H1 (cell line): ENCODE results near the gene SNX13. TPM values are rescaled to one million over a fixed set of nuclear protein-coding genes. Genes with fewer than 3 reads are reported as not detected.

Experiments used
- CTCF ChIA-PET: fragments of 300-600 bp; sonication (Branson Sonifier 250); formaldehyde crosslinking; loops from one replicate; lab custom pipeline; 2021; ENCODE audit not compliant: partially characterized antibody; lab: Charles Lee
- POLR2A ChIA-PET: fragments of 300-600 bp; sonication (Branson Sonifier 250); formaldehyde crosslinking; loops from one replicate; lab custom pipeline; 2021; ENCODE audit warnings: inconsistent platforms; ENCODE audit not compliant: partially characterized antibody; lab: Charles Lee
- DNase-seq, 2 experiments: peaks; one replicate each; pipeline versions ENCODE4 v3.0.0 to v3.0.0-alpha.2; 2010 to 2022; ENCODE audit warnings: low spot score in 2 of 2, low read depth in 1 of 2, mixed read lengths in 1 of 2
- FAIRE-seq: peaks from 2 replicates; lab custom pipeline; 2011; peaks lifted over from hg19 to GRCh38; lab: Jason Lieb, UNC
- H2AFZ ChIP-seq: 2 replicates; pipeline ENCODE4 v1.8.1; 2012; ENCODE audit warnings: low read length, inconsistent platforms
- H2AK5ac ChIP-seq: 2 replicates; pipeline ENCODE4 v1.6.1; 2013; ENCODE audit warnings: low read depth, low read length
- H2BK120ac ChIP-seq: replicated peaks from 2 replicates; pipeline ENCODE3; 2013; ENCODE audit warnings: low read depth, low read length, inconsistent platforms
- H2BK12ac ChIP-seq: 2 replicates; pipeline ENCODE4 v1.6.1; 2013; ENCODE audit warnings: low read depth, low read length
- H2BK15ac ChIP-seq: 2 replicates; pipeline ENCODE4 v1.6.1; 2013; ENCODE audit warnings: low read length
- H2BK20ac ChIP-seq: 2 replicates; pipeline ENCODE4 v1.6.1; 2013; ENCODE audit warnings: low read length
- H2BK5ac ChIP-seq: 2 replicates; pipeline ENCODE4 v1.6.1; 2013; ENCODE audit warnings: low read depth, low read length
- H3K14ac ChIP-seq: 2 replicates; pipeline ENCODE4 v1.6.1; 2013; ENCODE audit warnings: inconsistent platforms; ENCODE audit not compliant: insufficient read length
- H3K18ac ChIP-seq: 2 replicates; pipeline ENCODE4 v1.6.1; 2013; ENCODE audit warnings: low read length; ENCODE audit errors: extremely low read depth
- H3K23ac ChIP-seq: 2 replicates; pipeline ENCODE4 v1.6.1; 2013; ENCODE audit warnings: inconsistent platforms; ENCODE audit not compliant: insufficient read length
- H3K23me2 ChIP-seq: 2 replicates; pipeline ENCODE4 v1.6.1; 2013; ENCODE audit warnings: low read depth, low read length
- H3K27ac ChIP-seq: 2 replicates; pipeline ENCODE4 v1.6.1; 2011; ENCODE audit warnings: low read depth, low read length, inconsistent platforms
- H3K27me3 ChIP-seq, 4 experiments: replicated peaks in 1 of 4; 1 replicate in 1 of 4; 2 replicates in 3 of 4; pipeline versions ENCODE4 v1.6.1 to v1.8.1; 2011 to 2013; ENCODE audit warnings: low read length in 3 of 4, mild to moderate bottlenecking in 3 of 4, inconsistent platforms in 2 of 4, mixed read lengths in 2 of 4, moderate library complexity in 1 of 4; ENCODE audit not compliant: control insufficient read depth in 3 of 4, insufficient read depth in 3 of 4; ENCODE audit errors: extremely low read depth in 1 of 4
- H3K36me3 ChIP-seq, 4 experiments: 2 replicates each; pipeline versions ENCODE4 v1.6.1 to v1.8.1; 2011 to 2013; ENCODE audit warnings: mild to moderate bottlenecking in 4 of 4, low read length in 3 of 4, moderate library complexity in 2 of 4, control low read depth in 1 of 4, inconsistent platforms in 1 of 4; ENCODE audit not compliant: insufficient read depth in 4 of 4, control insufficient read depth in 2 of 4
- H3K4ac ChIP-seq: replicated peaks from 2 replicates; pipeline ENCODE3; 2013; ENCODE audit warnings: low read length, low read depth, mixed read lengths, inconsistent platforms; ENCODE audit not compliant: insufficient read length
- H3K4me1 ChIP-seq, 4 experiments: replicated peaks in 1 of 4; 1 replicate in 1 of 4; 2 replicates in 3 of 4; pipeline versions ENCODE4 v1.6.1 to v1.8.1; 2011 to 2013; ENCODE audit warnings: low read length in 3 of 4, inconsistent platforms in 2 of 4, mixed read lengths in 1 of 4; ENCODE audit not compliant: insufficient read depth in 4 of 4, control insufficient read depth in 3 of 4
- H3K4me2 ChIP-seq, 2 experiments: 2 replicates each; pipeline versions ENCODE4 v1.6.1 to v1.8.1; 2011 to 2013; ENCODE audit warnings: low read depth in 2 of 2, low read length in 2 of 2, control low read depth in 1 of 2, inconsistent platforms in 1 of 2, mild to moderate bottlenecking in 1 of 2; ENCODE audit not compliant: insufficient read depth in 1 of 2
- H3K4me3 ChIP-seq, 4 experiments: fragments of 200-600, 300-600 bp in 1 of 4; sonication (generic), shearing (Covaris generic), sonication (Bioruptor Twin) in 1 of 4; 2 replicates each; pipeline versions ENCODE4 v1.5.1 to v1.8.1; 2011 to 2016; ENCODE audit warnings: low read length in 4 of 4, low read depth in 3 of 4, control low read depth in 2 of 4, inconsistent platforms in 2 of 4, mild to moderate bottlenecking in 2 of 4, mixed read lengths in 1 of 4, moderate library complexity in 1 of 4; ENCODE audit not compliant: insufficient read depth in 2 of 4; ENCODE audit errors: extremely low read depth in 1 of 4
- H3K56ac ChIP-seq: replicated peaks from 2 replicates; pipeline ENCODE3; 2013; ENCODE audit warnings: low read depth, mild to moderate bottlenecking, mixed read lengths, low read length, inconsistent platforms; ENCODE audit not compliant: insufficient read length
- H3K79me1 ChIP-seq: 2 replicates; pipeline ENCODE4 v1.6.1; 2013; ENCODE audit warnings: low read depth, low read length, control low read depth
- H3K79me2 ChIP-seq, 2 experiments: 2 replicates each; pipeline versions ENCODE4 v1.6.1 to v1.8.1; 2012 to 2013; ENCODE audit warnings: low read length in 2 of 2, mild to moderate bottlenecking in 2 of 2, inconsistent platforms in 1 of 2; ENCODE audit not compliant: insufficient read depth in 2 of 2, control insufficient read depth in 1 of 2
- H3K9ac ChIP-seq, 4 experiments: replicated peaks in 1 of 4; 1 replicate in 1 of 4; 2 replicates in 3 of 4; pipeline versions ENCODE4 v1.6.1 to v1.8.1; 2011 to 2013; ENCODE audit warnings: low read depth in 3 of 4, low read length in 3 of 4, control low read depth in 2 of 4, mild to moderate bottlenecking in 2 of 4, moderate library complexity in 2 of 4, inconsistent platforms in 1 of 4; ENCODE audit errors: extremely low read depth in 1 of 4
- H3K9me3 ChIP-seq, 2 experiments: 2 replicates each; pipeline versions ENCODE4 v1.6.1 to v1.8.1; 2012 to 2013; ENCODE audit warnings: mild to moderate bottlenecking in 2 of 2, moderate library complexity in 2 of 2, control low read depth in 1 of 2, inconsistent platforms in 1 of 2, low read depth in 1 of 2, low read length in 1 of 2, mixed read lengths in 1 of 2; ENCODE audit not compliant: insufficient read depth in 2 of 2
- H4K20me1 ChIP-seq, 2 experiments: replicated peaks in 1 of 2; 2 replicates each; pipeline versions ENCODE3 to v1.8.1; 2011 to 2013; ENCODE audit warnings: inconsistent platforms in 2 of 2, low read length in 2 of 2, mild to moderate bottlenecking in 1 of 2; ENCODE audit not compliant: insufficient read depth in 2 of 2, control insufficient read depth in 1 of 2
- H4K5ac ChIP-seq: 2 replicates; pipeline ENCODE4 v1.6.1; 2013; ENCODE audit warnings: low read length, low read depth, mixed read lengths, inconsistent platforms; ENCODE audit not compliant: insufficient read length
- H4K8ac ChIP-seq: 2 replicates; pipeline ENCODE4 v1.8.0; 2013; ENCODE audit warnings: mild to moderate bottlenecking, moderate library complexity, low read length, inconsistent platforms; ENCODE audit not compliant: insufficient read depth; ENCODE audit errors: extremely low read depth
- H4K91ac ChIP-seq: replicated peaks from 2 replicates; pipeline ENCODE3; 2013; ENCODE audit warnings: low read length, mixed read lengths, inconsistent platforms; ENCODE audit not compliant: insufficient read length
- ASH2L ChIP-seq: fragments of 200-600, 300-600 bp; sonication (generic); IDR thresholded peaks from one replicate; pipeline ENCODE4 v1.7.1; 2017; ENCODE audit warnings: low read length
- BRCA1 ChIP-seq: IDR thresholded peaks from 2 replicates; pipeline ENCODE4 v1.6.1; 2012; ENCODE audit warnings: low read depth, low read length, improper control_type of control experiment
- CBX8 ChIP-seq: fragments of 300-800, 300-1000 bp; sonication (generic); IDR thresholded peaks from 2 replicates; pipeline ENCODE4 v1.7.1; 2016; ENCODE audit warnings: low read depth, low read length, borderline replicate concordance
- CTBP2 ChIP-seq: IDR thresholded peaks from 2 replicates; pipeline ENCODE4 v1.7.0; 2011; ENCODE audit warnings: borderline replicate concordance, mild to moderate bottlenecking, moderate library complexity, mixed read lengths, low read length; ENCODE audit not compliant: insufficient read depth, insufficient read length
- EGR1 ChIP-seq: IDR thresholded peaks from 2 replicates; pipeline ENCODE4 v1.6.1; 2011; ENCODE audit warnings: low read depth, low read length, borderline replicate concordance
- KDM5A ChIP-seq: fragments of 200-600 bp; IDR thresholded peaks from 2 replicates; pipeline ENCODE4 v1.7.1; 2012; ENCODE audit warnings: mild to moderate bottlenecking, low read length, inconsistent platforms, mixed read lengths
- SAP30 ChIP-seq: fragments of 300-600 bp; sonication (generic); IDR thresholded peaks from 2 replicates; pipeline ENCODE4 v1.7.1; 2012; ENCODE audit warnings: low read length, moderate library complexity, mild to moderate bottlenecking, inconsistent platforms; ENCODE audit not compliant: insufficient read depth, insufficient replicate concordance
- TEAD4 ChIP-seq: IDR thresholded peaks from 2 replicates; pipeline ENCODE4 v1.6.1; 2012; ENCODE audit warnings: low read depth, low read length, inconsistent platforms, mixed read lengths
- ZNF274 ChIP-seq: IDR thresholded peaks from 2 replicates; pipeline ENCODE4 v1.7.0; 2012; ENCODE audit warnings: low read length, borderline replicate concordance; ENCODE audit errors: extremely low read depth
- WGBS, 2 experiments: shearing (Covaris generic) in 1 of 2; methylation state at CpG; one replicate each; pipeline versions ENCODE4 v1.1.6 to v1.1.7; 2013 to 2015; ENCODE audit warnings: low lambda C conversion rate in 2 of 2, mixed read lengths in 2 of 2, inconsistent platforms in 1 of 2, low coverage in 1 of 2, missing lambda C conversion rate in 1 of 2; ENCODE audit not compliant: insufficient replicate concordance in 2 of 2, insufficient coverage in 1 of 2, insufficient read length in 1 of 2; ENCODE audit errors: extremely low coverage in 1 of 2, missing lambda C conversion rate in 1 of 2; 5-methylcytosine and 5-hydroxymethylcytosine counted together
- polyA plus RNA-seq, 7 experiments: library from polyadenylated mRNA; depleted of rRNA in 3 of 7; stranded (reverse) in 5 of 7; unstranded in 2 of 7; fragments of >200 nt in 5 of 7; fragments of 200-250 nt in 2 of 7; gene quantifications; 1 replicate in 5 of 7; 2 replicates in 1 of 7; 4 replicates in 1 of 7; pipeline versions ENCODE4 v1.2.1 to v1.2.3, GENCODE V29; 2011 to 2013; ENCODE audit warnings: missing spikeins in 2 of 7, mixed read lengths in 2 of 7
- total RNA-seq: library from RNA; stranded (reverse); fragmentation: NEBNext Ultra II Directional; extraction: Animal tissue kit (Norgen Biotek cat#: 25700); gene quantifications from 2 replicates; pipeline ENCODE4 v1.2.1, GENCODE V29; 2021
- TF ChIP-seq, protein P1 (sequence below): IDR thresholded peaks from 2 replicates; pipeline ENCODE4 v1.6.1; 2012; ENCODE audit warnings: low read length, inconsistent platforms
- TF ChIP-seq, protein P2 (sequence below): IDR thresholded peaks from 2 replicates; pipeline ENCODE4 v1.6.1; 2012; ENCODE audit warnings: inconsistent platforms

Gene SNX13
- total and polyA plus RNA-seq, 2 of the 8 experiments (the other 6 are each of a cell fraction or from before 2014, with no cell fraction given) = 5.5 to 27.4 TPM

- Histone ChIP-seq H3K79me1 (0 out of 2 replicates have a peak, but pooled peaks cover 5% of the 10 kb centered on the region), H4K5ac (no peak overlapping the region), H3K27ac (no peak overlapping the region), H3K18ac (no peak overlapping the region), H4K8ac (no peak overlapping the region), H4K20me1 (no peaks in the 10 kb centered on the region), H2BK12ac (no peak overlapping the region), H3K4me3 (no peak overlapping the region), H3K4me1 (peaks cover 0 to 2% (median 0%) of the 10 kb centered on the region in 4 experiments; a peak in 1 of 7 replicates), H2BK20ac (no peak overlapping the region), H3K4ac (no peak overlapping the region), H2BK120ac (no peak overlapping the region), H2BK15ac (no peak overlapping the region), H2BK5ac (no peak overlapping the region), H3K79me2 (peaks cover 0 to 21% of the 10 kb centered on the region in 2 experiments; a peak in 3 of 4 replicates), H2AFZ (no peak overlapping the region), H2AK5ac (no peak overlapping the region), H3K9ac (no peak overlapping the region), H3K56ac (no peak overlapping the region), H3K14ac (no peak overlapping the region), H3K36me3 (no peaks in the 10 kb centered on the region), H3K23me2 (peaks cover 8% of the 10 kb centered on the region), H3K4me2 (no peak overlapping the region), H3K27me3 (no peaks in the 10 kb centered on the region), H4K91ac (no peak overlapping the region), H3K9me3 (no peaks in the 10 kb centered on the region), H3K23ac (no peak overlapping the region)
- WGBS, 2 experiments = 86% methylated on average over 2 of the region's 2 CpGs; no CpG with 5 or more reads in 1 of the 2 experiments
- ChIA-PET CTCF (interaction anchor here (0.7 to 0.9 kb wide), 3 partner anchors 16 to 173 kb away, joined by 3 read pairs; no protein-coding TSS in a partner anchor), POLR2A (interaction anchor here (0.6 to 1.0 kb wide), 2 partner anchors 18 to 28 kb away, joined by 3 read pairs; no protein-coding TSS in a partner anchor)
- no peak for FAIRE-seq
- DNase-seq = no peak
- TF ChIP-seq ZNF274 (no peak), KDM5A (no peak), ASH2L (no peak), BRCA1 (no peak), CTBP2 (no peak), TEAD4 (no peak), CBX8 (no peak), EGR1 (no peak), SAP30 (no peak)
- TF ChIP-seq, protein P1, sequence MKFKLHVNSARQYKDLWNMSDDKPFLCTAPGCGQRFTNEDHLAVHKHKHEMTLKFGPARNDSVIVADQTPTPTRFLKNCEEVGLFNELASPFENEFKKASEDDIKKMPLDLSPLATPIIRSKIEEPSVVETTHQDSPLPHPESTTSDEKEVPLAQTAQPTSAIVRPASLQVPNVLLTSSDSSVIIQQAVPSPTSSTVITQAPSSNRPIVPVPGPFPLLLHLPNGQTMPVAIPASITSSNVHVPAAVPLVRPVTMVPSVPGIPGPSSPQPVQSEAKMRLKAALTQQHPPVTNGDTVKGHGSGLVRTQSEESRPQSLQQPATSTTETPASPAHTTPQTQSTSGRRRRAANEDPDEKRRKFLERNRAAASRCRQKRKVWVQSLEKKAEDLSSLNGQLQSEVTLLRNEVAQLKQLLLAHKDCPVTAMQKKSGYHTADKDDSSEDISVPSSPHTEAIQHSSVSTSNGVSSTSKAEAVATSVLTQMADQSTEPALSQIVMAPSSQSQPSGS = no peak
- TF ChIP-seq, protein P2, sequence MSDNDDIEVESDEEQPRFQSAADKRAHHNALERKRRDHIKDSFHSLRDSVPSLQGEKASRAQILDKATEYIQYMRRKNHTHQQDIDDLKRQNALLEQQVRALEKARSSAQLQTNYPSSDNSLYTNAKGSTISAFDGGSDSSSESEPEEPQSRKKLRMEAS = no peak
Observed at GRCh38 chr7:17943006-17943405, 2.7 kb upstream of the SNX13 start.
